GM19025 (cell line): Measurements from ENCODE around the gene GNAS.
A peak's percentile ranks its signal among the peaks of the same experiment; 100 is the strongest.
"Not testable (repeated sequence)": the region's sequence is repeated elsewhere in the genome, so short reads cannot be mapped to it uniquely, and the experiment has no call there.

ENCODE experiments used
- ATAC-seq: cut with Tn5 transposase; IDR thresholded peaks from one replicate; pipeline ENCODE4 v1.9.1; 2021; ENCODE audit warnings: mild to moderate bottlenecking, low read depth, moderate library complexity; ENCODE audit not compliant: unreplicated experiment

The GNAS gene

GRCh38 chr20:58826271-58826670, 26.2 kb upstream of the GNAS start:
- ATAC-seq = no peak

- ATAC-seq = no peak
These were observed 24.4 kb upstream of the GNAS start for GRCh38 chr20:58828136-58828535.

GRCh38 chr20:58828804-58829203, 23.7 kb upstream of the GNAS start:
- ATAC-seq = not testable (repeated sequence)

- no peak for ATAC-seq
These were observed 23.0 kb upstream of the GNAS start for GRCh38 chr20:58829531-58829941.

GRCh38 chr20:58832457-58832856, 20.1 kb upstream of the GNAS start:
- ATAC-seq = no peak

- ATAC-seq = no peak
These were observed 18.6 kb upstream of the GNAS start for GRCh38 chr20:58833921-58834320.

- no peak for ATAC-seq
These were observed 17.3 kb upstream of the GNAS start for GRCh38 chr20:58835231-58835630.

- ATAC-seq = no peak
These were observed 15.8 kb upstream of the GNAS start for GRCh38 chr20:58836616-58837204.

GRCh38 chr20:58837717-58838116, 14.8 kb upstream of the GNAS start:
- no peak for ATAC-seq

GRCh38 chr20:58838174-58838573, 14.3 kb upstream of the GNAS start:
- no peak for ATAC-seq

- ATAC-seq = no peak
These were observed 13.0 kb upstream of the GNAS start for GRCh38 chr20:58839474-58839874.

GRCh38 chr20:58839991-58840747, 12.3 kb upstream of the GNAS start:
- no peak for ATAC-seq

GRCh38 chr20:58840816-58841538, 11.5 kb upstream of the GNAS start:
- no peak for ATAC-seq

- no peak for ATAC-seq
These were observed 10.8 kb upstream of the GNAS start for GRCh38 chr20:58841539-58842264.

GRCh38 chr20:58842276-58842675, 10.2 kb upstream of the GNAS start:
- ATAC-seq = no peak

GRCh38 chr20:58843128-58843556, 9.4 kb upstream of the GNAS start:
- no peak for ATAC-seq

- no peak for ATAC-seq
These were observed 6.8 kb upstream of the GNAS start for GRCh38 chr20:58845706-58846105.

GRCh38 chr20:58847463-58847862, 5.1 kb upstream of the GNAS start:
- no peak for ATAC-seq

- peak; percentile 89 for ATAC-seq
These were observed 1.8 kb upstream of the GNAS start, which contains the start of gene GNAS-AS1 for GRCh38 chr20:58850693-58851174. TSS of gene GNAS-AS1 (minus strand) at chr20:58850902.

- ATAC-seq = no peak
These were observed 1.1 kb upstream of the GNAS start for GRCh38 chr20:58851221-58851968.
